Measurements from ENCODE around the gene SPRR2F. TPM values are rescaled to one million over a fixed set of nuclear protein-coding genes. Genes with fewer than 3 reads are reported as not detected.
A peak's percentile ranks its signal among the peaks of the same experiment; 100 is the strongest.
"Not testable (repeated sequence)": the region's sequence is repeated elsewhere in the genome, so short reads cannot be mapped to it uniquely, and the experiment has no call there.

Gene SPRR2F, protein sequence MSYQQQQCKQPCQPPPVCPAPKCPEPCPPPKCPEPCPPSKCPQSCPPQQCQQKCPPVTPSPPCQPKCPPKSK
- not detected for polyA plus RNA-seq (ENCODE audit: insufficient read length in 3 of 3)

DNA sequence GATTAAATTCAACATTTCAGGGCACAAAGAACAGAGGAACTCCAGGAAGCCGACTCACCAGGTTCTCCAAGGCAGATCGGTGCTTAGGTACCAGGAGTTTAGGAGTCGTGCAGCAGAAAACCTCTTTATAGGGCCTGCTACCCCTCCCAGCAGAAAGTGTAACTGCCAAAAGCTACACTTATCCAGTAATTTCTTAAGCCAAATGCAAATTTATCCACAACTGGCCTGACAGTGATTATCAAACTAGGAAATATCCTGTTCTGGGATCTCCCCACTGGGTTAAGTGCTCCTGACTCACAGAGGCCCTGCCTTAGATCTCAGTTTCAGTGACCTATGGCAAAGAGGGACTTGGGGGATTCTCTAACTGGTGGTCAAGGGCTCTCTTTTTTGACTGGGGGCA, at the start of gene SPRR2F:
Gene SPRR2F, minus strand, starts transcription at position 101 of the 400 bp plus-strand sequence. CDS start 783 bp downstream, outside the sequence.
- DNase-seq (ENCODE audit: low read depth in 3 of 3, low spot score in 2 of 3): no peak

DNA sequence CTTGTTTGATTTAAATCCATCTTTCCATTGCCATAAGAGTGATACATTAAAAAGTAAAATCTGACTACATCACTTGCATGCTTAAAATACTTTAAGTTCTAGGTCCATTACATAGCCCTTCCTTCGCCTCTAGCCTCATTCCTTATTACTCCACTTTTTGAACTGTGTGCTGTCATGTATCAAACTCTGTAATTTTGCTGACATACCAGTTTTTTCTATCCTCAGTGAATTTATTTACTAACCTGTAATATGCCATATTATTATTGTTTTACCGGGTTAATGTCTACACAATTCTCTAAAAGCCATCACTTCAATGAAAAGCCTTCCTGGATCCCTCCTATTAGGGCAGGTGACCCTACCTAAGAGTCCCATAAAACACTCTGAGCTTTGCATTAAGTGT, 42.2 kb upstream of the SPRR2F start:
- no peak for DNase-seq (ENCODE audit: low read depth in 3 of 3, low spot score in 2 of 3)

DNA sequence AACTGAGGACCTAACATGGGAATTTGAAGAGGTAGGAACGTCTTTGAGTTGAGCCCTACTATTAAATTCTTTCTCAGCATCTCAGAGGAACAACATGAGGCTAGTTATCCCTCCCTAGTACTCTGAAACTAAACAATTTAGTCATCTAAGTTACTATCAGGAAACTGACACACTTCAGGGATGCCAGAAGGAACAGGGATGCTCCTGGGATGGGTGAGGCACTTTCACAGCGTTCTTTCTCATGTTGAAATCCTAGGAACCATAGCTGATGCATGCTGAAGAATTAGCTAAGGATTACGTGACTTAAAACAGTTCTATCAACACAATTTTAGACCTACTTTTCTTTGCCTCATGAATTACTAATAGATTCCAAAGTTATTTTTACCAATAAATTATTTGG, 39.2 kb upstream of the SPRR2F start:
- no peak for DNase-seq (ENCODE audit: low read depth in 3 of 3, low spot score in 2 of 3)

DNA sequence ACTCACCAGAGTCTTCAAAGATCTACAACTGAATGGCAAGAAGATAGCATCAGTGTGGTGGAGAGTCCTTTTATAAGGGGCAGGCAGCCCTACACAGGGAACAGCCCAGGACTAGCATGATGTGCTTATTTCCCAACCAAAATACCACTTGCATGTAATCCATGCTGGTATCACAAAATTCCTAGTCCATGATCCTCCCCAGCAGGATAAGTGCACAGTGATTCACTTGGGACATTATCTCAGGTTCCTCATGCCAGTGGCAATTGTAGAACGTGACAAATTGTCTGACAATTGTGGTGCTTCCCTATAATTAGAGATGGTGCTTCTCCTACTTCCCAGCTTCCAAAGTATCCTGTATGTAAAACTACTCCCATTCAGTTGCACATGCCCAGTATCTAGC, 37.5 kb upstream of the SPRR2F start, which contains the start of gene SPRR2G:
Gene SPRR2G, minus strand, starts transcription at position 45 of the 400 bp plus-strand sequence. CDS start 780 bp downstream, outside the sequence.
- no peak for DNase-seq (ENCODE audit: low read depth in 3 of 3, low spot score in 2 of 3)

DNA sequence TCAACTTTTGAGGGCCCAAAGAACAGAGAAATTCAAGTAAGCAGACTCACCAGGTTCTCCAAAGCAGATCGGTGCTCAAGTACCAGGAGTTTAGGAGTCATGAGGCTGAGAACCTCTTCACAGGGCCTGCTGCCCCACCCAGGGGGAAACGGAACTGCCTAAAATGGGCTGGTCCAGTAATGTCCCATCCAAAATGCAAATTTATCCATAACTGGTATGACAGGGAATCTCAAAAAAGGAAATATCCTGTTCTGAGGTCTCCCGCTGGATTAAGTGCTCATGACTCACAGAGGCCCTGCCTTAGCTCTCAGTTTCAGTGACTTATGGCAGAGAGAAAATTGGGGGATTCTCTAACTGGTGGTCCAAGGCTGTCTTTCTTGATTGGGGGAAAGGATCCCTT, 28.1 kb upstream of the SPRR2F start:
- no peak for DNase-seq (ENCODE audit: low read depth in 3 of 3, low spot score in 2 of 3)

DNA sequence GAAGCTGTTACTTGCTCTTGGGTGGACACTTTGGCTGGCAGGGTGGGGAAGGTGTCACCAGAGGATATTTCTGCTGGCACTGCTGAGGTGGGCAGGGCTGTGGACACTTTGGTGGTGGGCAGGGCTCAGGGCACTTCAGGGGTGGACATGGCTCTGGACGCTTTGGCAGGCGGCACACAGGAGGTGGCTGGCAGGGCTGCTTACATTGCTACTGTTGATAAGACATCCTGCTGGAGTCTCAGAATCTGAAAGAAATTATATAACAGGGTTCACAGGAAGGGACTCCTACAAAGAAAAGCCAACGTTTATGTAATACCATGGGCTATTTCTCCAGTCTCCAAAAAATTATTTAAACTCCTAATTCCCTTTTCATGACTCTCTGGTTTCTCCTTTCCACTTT, 27.2 kb upstream of the SPRR2F start:
- DNase-seq (ENCODE audit: low read depth in 3 of 3, low spot score in 2 of 3): no peak

DNA sequence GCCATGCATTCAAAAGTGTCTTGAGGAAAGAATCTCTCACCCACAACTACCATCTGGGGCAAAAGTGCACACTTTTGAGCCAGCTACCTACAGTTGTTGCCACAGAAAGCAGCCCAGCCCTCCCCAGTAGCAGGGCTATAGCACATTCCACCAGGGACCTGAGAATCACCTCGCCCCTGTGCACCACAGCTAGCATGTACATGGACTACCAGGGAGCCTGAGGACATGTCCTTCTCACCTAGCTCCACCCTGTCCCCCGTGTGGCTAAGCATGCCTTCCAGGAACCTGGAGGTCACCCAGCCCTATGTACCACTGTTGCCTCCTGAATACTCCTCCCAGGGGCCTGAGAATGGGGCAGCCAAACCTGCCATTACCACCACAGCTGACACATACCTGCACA, 20.4 kb upstream of the SPRR2F start:
- DNase-seq (ENCODE audit: low read depth in 3 of 3, low spot score in 2 of 3): no peak

DNA sequence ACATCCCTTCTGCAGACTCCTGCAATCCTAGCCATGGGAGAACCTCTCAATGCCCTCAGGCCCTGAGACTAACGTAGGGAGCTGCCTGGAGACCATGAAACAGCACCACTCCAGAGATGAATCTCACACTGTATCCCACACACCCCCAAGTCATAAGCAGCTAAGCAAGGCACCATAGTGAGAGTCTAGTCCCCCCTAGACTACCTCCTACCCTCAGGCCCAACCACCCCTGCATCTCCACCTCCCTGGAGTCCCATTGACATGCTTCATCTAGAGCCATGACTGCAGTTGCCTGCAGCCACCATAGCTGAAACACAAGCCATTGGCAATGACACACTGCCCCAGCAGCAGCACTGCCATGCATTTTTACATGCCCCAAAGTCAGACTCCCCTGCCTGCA, 20.0 kb upstream of the SPRR2F start:
- DNase-seq (ENCODE audit: low read depth in 3 of 3, low spot score in 2 of 3): no peak

DNA sequence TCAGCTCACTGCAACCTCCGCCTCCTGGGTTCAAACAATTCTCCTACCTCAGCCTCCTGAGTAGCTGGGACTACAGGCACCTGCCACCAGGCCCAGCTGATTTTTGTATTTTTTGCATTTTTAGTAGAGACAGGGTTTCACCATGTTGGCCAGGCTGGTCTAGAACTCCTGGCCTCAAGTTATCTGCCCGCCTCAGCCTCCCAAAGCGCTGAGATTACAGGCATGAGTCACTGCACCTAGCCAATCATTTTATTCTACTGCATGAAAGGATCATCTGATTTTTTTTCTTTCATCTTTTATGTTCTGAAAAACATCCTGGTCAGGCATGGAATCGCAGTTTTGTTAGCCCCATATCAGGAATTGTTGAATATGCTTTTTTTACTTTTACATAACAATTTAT, 15.4 kb upstream of the SPRR2F start:
- DNase-seq (ENCODE audit: low read depth in 3 of 3, low spot score in 2 of 3): not testable (repeated sequence)

DNA sequence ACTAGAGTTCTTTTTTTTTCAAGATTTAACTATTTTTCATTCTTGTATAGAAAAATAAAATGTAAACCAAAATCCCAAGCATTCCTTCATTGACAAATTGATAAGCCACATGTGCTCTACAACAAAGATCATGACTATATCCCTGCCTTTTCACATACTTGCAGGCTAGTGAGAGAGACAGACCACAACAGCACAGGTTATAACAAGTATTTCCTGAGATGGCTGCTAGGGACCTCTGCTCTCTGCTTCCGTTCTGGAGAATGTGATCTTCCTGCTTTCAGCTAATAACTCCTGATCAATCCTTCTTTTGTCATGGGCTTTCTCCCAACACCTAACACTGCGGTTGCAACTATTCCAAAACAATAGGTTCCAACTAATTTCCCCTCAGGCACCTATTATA, 14.0 kb upstream of the SPRR2F start:
- no peak for DNase-seq (ENCODE audit: low read depth in 3 of 3, low spot score in 2 of 3)

DNA sequence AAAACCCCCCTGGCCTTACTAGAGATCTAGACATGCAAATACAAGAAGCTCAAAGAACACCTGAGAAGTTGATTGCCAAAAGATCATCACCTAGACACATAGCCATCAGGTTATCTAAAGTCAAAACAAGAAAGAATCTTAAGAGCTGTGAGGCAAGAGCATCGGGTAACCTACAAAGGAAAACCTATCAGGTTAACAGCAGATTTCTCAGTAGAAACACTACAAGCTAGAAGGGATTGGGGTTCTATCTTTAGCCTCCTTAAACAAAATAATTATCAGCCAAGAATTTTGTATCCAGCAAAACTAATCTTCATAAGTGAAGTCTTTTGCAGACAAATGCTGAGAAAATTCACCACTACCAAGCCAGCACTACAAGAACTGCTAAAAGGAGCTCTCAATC, 12.2 kb upstream of the SPRR2F start:
- no peak for DNase-seq (ENCODE audit: low read depth in 3 of 3, low spot score in 2 of 3)

DNA sequence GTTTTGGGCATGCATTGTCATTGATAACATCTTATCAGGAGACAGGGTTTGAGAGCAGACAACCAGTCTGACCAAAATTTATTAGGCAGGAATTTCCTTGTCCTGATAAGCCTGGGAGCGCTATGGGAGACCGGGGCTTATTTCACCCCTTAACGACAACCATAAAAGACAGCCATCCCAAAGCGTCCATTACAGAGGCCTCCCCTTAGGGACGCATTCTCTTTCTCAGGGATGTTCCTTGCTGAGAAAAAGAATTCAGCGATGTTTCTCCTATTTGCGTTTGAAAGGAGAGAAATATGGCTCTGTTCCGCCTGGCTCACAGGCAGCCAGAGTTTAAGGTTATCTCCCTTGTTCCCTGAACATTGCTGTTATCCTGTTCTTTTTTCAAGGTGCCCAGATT, 10.5 kb upstream of the SPRR2F start:
- not testable (repeated sequence) for DNase-seq (ENCODE audit: low read depth in 3 of 3, low spot score in 2 of 3)

DNA sequence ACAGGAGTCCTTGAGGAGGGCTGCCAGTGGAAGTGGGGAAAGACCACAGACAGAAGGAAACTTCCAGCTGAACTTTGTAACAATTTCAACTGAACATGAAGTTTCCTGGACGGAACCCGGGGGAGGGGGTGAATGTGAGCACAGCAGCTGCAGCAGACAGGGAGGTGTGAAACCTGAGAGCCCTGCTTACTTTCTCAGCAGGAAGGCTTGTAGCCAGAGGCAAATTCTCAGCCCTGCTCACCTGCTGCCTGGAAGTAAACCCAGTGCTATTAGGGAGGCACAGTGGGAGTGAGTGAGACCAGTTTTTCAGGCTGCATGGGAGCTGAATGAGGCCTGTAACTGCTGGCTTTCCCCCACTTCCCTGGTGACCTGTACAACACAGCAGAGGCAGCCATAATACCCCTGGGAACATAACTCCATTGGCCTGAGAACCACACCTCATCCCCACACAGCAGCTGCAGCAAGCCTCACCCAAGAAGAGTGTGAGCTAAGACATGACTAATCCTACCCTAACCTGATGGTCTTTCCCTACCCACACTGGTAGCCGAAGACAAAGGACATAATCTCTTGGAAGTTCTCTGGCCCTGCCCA, 9.6 kb upstream of the SPRR2F start:
- DNase-seq (ENCODE audit: low read depth in 3 of 3, low spot score in 2 of 3): peak; percentile 32 to 50 (median 49)

DNA sequence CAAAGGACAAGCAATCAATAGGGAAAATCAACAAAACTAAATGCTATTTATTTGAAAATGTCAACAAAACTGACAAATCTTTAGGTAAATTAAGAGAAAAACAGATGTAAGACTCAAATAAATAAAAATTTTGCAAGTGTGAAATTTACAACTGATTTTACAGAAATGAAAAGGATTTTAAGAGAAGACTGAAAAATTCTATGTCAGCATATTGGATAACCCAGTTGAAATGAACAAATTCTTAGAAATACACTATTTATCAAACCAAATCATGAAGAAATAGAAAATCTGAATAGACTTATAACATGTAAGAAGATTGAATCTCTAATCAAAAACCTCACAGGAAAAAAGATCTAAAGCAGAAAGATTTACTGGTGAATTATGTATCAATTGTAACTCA, 7.6 kb upstream of the SPRR2F start:
- no peak for DNase-seq (ENCODE audit: low read depth in 3 of 3, low spot score in 2 of 3)

DNA sequence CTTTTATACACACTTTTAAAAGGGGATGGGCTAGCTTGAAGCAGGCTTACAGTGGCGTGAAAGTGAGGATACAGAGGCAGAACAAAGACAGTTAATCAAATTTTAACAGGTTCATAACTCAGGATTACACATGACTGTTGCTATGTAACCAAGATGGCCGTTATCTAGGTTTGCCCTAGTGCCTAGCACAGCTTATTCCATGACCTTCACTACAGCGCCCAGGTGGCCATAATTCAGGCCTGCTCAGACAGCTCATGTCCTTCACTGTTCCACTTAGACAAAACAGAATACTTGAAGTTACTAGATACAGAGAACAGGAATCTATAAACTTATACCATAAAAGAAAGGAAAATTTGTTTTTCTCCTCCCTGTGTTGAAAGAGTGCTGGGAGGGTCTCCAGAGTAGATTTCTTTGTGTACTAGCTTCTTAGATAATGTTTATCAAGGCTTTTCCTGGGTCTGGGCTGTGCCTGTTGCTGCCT, 6.2 kb upstream of the SPRR2F start:
- no peak for DNase-seq (ENCODE audit: low read depth in 3 of 3, low spot score in 2 of 3)

DNA sequence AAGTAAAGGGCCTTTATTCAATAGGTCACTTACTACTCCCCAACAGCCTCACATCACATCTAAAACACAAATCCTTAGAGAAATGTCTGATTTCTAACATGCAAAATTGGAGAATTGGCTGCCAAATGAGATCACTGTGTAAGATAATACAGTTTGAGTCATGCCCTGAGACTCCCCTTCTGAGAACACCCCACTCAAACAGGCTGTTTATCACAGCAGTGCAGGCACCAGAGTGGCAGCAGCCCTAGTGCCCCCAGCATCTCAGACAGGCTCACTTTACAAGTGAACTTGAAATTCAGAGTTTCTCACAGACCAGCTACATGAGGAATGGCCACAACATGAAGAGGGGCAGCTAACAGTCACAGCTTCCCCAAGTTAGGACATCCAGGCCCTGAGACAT, 1.9 kb upstream of the SPRR2F start:
- DNase-seq (ENCODE audit: low read depth in 3 of 3, low spot score in 2 of 3): not testable (repeated sequence)

DNA sequence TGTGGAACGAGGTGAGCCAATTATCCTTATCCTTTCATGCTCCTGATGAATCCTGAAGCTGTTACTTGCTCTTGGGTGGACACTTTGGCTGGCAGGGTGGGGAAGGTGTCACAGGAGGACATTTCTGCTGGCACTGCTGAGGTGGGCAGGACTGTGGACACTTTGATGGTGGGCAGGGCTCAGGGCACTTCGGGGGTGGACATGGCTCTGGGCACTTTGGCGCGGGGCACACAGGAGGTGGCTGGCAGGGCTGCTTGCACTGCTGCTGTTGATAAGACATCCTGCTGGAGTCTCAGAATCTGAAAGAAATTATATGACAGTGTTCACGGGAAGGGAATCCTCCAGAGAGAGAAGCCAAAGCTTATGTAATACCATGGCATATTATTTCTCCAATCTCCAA, 862 bp downstream of the SPRR2F start:
- DNase-seq (ENCODE audit: low read depth in 3 of 3, low spot score in 2 of 3): not testable (repeated sequence)

DNA sequence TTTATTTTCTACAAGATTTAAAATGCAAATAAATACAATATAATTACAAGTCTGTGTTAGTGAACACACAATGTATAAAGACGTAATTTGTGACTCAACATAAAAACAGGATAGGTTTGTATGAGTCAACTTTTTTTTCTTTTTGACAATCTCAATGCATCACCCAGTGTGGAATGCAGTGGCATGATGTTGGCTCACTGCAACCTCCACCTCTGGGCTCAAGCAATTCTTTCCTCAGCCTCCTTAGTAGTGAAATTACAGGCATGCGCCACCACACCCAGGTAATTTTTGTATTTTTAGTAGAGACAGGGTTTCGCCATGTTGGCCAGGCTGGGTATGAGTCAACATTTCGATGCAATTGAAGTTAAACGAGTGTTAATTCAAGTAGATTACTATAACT, 13.1 kb downstream of the SPRR2F start:
- DNase-seq (ENCODE audit: low read depth in 3 of 3, low spot score in 2 of 3): no peak

DNA sequence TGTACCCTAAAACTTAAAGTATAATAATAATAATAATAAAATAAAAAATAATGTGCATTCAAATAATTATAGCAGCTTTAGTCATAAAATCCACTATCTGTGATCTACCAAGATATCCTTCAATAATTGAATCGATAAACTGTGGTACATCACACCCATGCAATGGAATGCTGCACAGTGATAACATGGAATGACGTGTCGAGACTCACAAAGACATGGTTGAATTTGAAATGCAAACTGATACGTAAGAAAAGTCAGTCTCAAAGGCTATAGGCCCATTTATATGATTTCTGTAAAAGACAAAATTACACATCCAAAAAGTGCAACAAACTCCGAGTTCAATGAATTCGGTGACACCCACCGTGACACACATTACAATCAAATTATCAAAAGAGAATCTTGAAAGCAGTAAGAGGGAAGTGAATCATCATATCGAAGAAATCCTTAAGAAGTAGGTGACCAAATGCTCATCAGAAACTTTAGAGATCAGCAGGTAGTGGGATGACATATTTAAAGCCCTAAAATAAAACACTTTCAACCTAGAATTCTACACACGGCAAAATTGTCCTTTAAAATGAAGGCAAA, 13.8 kb downstream of the SPRR2F start:
- DNase-seq (ENCODE audit: low read depth in 3 of 3, low spot score in 2 of 3): no peak

DNA sequence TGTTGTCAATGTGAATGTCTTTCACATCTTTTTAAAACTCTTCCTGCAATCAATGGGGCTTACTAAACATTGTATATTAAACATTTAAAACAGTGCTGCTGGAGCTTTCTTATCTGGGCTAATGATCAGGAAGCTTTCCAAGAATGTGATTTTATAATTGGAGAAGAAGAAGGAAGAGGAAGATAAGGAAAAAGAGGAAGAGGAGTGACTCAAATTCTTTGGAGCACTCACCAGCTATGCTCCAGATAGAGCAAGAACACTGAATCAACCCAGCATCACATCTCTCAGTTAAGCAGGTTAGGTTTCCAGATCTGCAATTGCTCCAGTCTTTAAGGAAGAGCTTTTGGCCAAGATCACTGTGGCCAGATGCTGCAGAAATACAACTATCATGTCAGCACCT, 17.6 kb downstream of the SPRR2F start:
- DNase-seq (ENCODE audit: low read depth in 3 of 3, low spot score in 2 of 3): no peak

DNA sequence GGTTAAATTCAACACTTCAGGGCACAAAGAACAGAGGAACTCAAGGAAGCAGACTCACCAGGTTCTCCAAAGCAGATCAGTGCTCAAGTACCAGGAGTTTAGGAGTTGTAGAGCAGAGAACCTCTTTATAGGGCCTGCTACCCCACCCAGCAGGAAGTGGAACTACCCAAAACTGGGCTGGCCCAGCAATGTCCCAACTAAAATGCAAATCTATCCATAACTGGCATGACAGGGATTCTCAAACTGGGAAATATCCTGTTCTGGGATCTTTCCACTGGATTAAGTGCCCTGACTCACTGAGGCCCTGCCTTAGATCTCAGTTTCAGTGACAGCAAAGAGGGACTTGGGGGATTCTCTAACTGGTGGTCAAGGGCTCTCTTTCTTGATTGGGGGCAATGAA, 18.9 kb downstream of the SPRR2F start, which contains the start of gene SPRR2E:
Gene SPRR2E, minus strand, starts transcription at position 101 of the 400 bp plus-strand sequence. CDS start 775 bp downstream, outside the sequence.
- no peak for DNase-seq (ENCODE audit: low read depth in 3 of 3, low spot score in 2 of 3)

DNA sequence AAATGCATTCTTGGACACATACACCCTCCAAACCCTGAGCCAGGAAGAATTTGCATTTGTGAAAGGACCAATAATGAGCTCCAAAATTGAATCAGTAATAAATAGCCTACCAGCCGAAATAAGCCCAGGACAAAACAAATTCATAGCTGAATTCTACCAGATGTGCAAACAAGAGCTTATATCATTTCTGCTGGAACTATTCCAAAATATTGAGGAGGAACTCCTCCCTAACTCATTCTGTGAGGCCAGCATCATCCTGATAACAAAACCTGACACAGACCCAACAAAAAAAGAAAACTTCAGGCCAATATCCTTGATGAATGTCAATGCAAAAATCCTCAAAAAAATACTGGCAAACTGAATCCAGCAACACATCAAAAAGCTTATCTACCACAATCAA, 25.7 kb downstream of the SPRR2F start:
- DNase-seq (ENCODE audit: low read depth in 3 of 3, low spot score in 2 of 3): no peak

Measured in right renal cortex interstitium (tissue), 3 donors.